ENCODE measurements around the gene DTX4.
A peak's percentile ranks its signal among the peaks of the same experiment; 100 is the strongest.
"Not testable (repeated sequence)": the region's sequence is repeated elsewhere in the genome, so short reads cannot be mapped to it uniquely, and the experiment has no call there.

Gene DTX4

DNA sequence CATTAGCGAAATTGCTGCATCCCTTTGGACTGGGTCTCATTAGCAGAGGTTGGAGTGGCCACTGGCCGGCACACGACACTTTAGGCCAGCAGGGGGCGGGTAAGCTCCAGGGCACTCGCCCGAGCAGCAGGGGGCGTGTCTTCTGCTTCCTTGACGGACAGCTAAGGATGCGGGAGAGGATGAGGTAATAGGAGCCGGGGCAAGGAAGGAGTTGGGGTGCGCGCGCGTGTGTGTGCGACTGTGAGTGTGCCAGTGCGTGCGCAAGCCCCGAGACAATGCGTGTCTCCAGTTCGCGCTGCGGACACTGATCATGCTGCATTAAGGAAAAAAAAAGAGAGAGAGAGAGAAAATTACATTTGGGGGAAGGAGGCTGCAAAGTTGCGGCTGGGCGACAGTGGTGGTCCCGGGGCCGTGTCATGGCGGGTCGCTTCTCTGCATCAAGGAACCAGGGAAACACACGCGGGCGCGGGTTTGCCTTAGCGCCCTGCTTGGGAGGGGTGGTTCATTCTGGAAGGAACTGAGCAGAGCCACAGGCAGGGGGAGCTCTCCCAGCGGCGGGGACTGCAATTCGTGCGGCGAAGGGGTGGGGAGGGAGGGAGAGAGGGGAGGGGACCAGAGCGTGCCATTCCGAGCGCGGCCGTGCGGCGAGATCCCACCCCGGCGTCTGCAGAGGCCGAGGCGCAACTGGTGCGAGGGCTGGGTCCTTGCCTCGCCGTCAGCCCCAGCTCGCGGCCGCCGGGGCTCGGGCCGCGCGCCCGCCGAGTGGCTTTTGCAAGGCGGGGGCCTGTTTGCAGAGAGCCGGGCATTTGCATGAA, at the start of gene DTX4:
Gene DTX4 (plus strand): TSS at position 625 of the 815 bp plus-strand sequence. CDS start 464 bp downstream, outside the sequence.
- DNase-seq = peak; percentile 86

DNA sequence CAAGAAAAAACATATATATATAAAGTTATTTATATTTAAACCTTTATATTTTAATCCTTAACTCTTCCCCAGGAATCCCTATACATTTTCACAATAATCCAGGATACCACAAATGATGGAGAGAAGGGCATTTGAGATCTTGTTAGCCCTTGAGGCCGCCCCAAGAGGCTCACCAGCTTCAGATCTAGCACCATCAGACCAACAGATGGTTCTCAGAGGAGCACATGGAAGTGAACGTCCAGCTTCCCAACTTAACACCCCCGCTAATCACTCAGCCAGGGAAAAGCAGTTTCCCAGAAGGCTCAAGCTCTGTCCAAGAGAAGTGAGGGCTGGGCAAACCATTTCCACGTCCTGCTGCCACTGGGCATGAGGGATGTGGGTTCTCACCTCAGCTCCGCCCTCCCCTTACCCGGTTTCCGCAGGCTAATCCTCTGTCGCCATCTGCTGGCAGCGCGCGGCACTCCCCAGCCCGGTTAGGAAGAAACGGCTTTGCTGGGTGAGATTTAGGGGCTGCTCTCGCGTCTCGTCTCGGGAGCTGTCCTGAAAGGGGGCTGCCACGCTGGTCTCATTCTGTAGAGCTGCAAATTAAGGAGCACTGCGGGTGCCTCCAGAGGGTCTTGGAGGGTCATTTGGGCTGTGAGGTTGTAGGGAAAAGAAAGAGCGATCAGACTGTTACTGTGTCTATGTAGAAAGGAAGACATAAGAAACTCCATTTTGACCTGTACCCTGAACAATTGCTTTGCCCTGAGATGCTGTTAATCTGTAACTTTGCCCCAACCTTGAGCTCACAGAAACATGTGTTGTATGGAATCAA, 36.1 kb upstream of the DTX4 start:
- peak; percentile 72 for DNase-seq

DNA sequence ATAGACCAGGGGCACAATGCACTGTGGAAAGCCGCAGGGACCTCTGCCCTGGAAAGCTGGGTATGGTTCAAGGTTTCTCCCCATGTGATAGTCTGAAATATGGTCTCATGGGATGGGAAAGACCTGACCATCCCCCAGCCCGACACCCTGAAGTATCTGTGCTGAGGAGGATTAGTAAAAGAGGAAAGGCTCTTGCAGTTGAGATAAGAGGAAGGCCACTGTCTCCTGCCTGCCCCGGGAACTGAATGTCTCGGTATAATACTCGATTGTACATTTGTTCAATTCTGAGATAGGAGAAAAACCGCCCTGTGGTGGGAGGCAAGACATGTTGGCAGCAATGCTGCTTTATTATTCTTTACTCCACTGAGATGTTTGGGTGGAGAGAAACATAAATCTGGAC, 35.4 kb upstream of the DTX4 start:
- DNase-seq = not testable (repeated sequence)

DNA sequence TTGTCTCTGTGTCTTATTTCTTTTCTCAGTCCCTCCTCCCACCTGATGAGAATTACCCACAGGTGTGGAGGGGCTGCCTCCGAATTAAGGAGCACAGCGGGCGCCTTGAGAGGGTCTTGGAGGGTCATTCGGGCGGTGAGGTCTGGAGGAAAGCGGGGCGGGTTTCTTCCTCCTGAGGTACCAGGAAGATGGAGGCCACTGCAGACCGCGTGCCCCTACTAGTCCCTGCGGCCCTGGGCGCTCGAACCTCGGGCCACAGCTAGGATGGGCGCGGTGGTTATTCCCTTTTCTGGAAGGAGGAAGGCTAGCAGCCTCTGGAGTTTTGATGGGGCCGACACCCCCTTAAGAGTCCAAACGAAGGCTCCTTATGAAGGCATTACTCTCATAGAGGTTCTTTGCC, 34.7 kb upstream of the DTX4 start:
- no peak for DNase-seq

DNA sequence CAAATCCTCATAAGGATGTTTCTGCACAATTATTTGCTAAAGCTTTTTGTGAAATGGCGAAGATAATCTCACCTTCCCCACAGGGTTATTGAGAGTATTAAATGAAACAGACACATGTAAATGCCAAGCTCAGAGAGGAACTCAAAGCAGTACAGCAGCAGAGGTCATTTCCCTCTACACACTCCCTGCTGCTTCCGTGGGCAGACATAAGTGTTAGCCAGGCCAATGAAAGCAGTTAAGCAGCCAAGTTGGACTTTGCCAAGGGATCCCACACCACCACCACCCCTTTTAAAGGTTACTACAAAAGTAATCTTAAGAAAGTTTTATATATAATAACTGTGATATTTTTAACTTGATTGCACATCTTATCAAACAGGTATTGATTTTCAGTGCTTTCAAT, 33.3 kb upstream of the DTX4 start:
- no peak for DNase-seq

DNA sequence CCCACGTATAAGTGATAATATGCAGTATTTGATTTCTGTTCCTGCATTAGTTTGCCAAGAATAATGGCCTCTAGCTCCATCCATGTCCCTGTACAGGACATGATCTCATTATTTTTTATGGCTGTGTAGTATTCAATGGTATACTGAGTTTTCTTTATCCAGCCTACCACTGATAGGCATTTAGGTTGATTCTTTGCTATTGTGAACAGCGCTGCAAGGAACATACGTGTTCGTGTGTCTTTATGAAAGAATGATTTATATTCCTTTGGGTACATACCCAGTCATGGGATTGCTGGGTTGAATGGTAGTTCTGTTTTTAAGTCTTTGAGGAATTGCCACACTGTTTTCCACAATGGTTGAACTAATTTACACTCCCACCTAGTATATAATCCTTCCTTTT, 30.7 kb upstream of the DTX4 start:
- no peak for DNase-seq

DNA sequence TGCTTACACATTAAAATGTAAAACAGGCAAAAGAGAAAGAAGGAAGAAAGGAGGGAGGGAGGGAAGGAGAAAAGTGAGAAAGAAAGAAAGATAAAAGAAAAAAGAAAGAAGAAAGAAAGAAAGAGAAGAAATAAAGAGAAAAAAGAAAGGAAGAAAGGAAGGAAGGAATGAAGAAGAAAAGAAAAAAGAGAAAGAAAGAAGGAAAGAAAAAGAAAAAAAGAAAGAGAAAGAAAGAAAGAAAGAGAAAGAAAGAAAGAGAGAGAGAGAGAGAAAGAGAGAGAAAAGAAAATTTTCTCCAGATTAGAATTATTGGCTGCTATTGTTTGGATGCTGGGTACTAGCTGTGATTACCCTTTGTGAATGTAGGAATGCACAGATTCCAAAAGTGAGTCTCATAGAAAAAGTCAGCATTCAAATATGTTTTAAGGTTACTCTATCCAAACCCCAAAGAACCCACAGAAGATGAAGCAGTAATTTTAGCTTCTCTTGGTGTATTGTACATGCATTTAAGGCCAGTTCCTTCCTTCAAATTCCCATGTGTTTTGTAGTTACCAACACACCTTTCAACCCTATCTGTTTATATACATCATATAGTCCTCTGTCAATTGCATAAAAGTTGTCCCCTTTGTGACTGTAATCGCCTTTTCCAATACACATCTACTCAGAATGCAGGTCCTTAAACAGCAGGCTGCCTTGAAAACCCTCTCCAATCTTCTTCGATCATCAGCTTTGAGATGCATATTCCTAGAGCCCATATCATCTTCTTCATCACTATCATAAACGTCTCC, 30.1 kb upstream of the DTX4 start:
- no peak for DNase-seq

DNA sequence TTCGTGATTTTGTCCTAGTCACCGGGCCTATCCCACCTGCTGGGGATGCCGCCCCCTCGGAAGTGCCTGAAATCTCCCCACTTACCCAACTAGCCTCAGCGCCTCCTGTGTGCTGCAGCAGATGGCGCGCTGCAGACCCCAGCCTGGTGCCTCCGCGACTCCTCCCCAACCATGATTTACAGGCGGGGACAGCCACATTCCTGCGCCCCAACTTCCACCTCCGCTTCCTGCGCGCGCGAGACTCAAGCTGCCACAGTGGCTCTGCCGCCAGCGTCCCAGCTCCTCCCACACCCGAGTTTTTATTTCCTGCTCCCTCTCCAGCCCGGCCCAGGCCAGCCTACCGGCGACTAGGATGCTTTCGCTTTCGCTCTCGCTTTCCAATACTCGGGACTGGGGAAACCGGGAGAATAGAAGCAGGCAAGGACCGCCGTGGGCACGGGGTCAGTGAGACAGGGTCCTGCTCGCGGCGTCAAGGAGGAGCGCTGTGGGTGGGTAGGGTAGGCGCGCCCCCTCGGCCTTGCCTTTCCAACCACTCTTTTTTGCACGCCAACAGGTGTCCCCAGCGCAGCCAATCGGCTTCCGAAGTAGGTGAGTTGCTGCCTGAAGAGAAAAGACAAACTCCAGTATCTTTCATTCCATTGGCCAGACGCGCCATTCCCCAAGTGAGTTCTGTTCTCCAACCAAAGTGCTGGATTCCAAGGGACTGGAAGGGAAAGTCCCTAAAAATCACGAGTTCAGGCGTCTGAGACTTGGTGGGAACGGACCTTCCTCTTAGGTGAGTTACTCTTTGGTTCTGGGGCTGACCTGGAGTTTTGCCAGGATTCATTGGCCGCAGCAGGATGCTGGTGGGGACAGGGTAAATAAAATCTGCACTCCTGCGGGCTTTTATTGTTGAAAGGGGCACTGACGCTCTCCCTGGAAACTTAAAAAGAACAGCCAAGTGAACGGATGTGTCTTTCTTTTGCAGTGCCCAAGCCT, 29.1 kb upstream of the DTX4 start, which contains the start of gene FAM111A:
Gene FAM111A (plus strand): TSS at position 327 of the 978 bp plus-strand sequence. CDS start 6,017 bp downstream, outside the sequence.
- DNase-seq = peak; percentile 87

DNA sequence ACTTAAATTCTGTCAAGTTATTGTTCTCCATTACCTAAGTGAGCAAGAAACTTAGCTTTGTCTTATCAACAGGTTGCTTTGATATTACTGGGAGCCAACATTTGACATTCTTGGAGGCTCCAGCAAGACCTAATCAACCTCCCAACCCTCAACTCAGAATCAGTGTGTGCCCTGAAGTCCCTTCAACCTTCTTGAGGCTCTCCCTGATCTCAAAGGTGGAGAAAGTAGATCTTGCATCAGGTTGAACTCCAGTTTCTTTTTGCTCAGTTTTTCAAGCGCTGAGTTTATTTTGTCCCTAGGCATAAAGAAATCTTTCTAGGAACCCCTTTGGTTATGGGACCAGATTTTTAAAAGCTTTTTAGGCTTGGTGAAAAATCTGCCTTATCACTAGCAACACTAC, 27.8 kb upstream of the DTX4 start:
- peak; percentile 1 for DNase-seq

DNA sequence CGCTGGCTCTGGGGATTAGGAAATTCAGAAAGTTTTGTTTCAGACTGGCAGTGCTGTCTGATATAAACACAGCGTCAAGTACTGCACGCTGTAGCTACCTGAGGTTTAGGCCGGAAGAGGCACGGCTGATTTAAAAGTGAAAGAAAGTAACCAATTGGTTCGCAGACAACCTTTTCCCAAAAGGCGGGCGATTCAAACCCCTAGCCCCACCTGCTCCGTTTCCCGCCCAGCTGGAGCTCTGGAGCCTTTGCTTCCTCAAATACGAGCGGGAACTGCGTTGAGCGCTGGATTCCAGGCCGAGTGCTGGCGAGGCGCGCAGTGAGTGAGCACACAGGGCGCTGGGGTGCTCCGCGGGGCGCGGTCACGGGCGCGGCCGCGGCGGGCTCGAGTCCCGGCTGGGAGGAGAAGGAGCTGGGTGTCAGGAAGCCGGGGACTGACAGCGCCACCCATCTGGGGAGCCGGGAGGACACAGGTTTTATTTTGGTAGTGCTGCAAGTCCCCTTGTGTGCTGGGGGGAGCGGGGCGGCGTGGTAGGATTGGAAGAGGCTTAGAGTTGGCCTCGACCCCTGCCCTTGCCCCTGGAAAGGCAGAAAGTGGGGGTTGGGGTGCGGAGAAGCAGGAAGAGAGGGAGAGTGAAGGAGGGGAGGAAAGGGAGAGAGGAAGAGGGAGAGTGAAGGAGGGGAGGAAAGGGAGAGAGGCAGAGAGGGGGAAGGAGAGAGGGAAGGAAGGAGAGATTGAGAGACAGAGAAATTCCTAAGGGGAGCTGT, 27.2 kb upstream of the DTX4 start:
- peak; percentile 94 for DNase-seq

DNA sequence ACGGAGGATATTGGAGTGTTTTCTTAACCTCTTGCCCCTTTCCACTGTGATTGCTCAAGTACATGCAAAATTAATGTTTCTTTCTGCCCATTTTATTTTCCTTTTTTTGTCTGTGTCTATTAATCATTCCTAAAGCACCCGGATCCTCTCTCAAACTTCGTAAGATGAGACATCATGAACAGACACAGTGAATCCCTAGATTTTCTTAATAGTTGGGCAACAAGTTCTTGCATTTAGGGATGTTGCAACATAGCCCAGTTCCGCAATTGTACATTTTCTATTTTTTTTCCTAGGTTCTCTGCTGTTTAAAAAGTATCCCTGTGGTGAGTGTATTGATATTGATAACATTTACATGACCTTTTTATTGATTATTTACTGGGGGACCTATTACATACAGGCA, 26.4 kb upstream of the DTX4 start:
- no peak for DNase-seq

DNA sequence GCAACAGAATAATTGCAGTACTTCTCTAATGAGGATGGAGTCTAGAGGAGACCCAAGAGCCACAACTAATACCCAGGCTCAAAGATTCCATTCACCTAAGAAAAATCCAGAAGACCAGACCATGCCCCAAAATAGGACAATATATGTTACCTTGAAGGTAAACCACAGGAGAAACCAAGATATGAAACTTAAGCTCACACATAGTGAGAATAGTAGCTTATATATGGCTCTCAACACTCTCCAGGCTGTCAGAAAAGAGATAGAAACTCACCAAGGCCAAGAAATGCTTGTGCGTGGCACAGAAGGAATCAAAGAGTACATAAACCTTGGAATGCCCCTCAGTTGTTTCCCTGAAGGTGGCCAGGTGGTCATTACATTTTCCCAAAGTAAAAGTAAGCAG, 20.2 kb upstream of the DTX4 start:
- DNase-seq = no peak

DNA sequence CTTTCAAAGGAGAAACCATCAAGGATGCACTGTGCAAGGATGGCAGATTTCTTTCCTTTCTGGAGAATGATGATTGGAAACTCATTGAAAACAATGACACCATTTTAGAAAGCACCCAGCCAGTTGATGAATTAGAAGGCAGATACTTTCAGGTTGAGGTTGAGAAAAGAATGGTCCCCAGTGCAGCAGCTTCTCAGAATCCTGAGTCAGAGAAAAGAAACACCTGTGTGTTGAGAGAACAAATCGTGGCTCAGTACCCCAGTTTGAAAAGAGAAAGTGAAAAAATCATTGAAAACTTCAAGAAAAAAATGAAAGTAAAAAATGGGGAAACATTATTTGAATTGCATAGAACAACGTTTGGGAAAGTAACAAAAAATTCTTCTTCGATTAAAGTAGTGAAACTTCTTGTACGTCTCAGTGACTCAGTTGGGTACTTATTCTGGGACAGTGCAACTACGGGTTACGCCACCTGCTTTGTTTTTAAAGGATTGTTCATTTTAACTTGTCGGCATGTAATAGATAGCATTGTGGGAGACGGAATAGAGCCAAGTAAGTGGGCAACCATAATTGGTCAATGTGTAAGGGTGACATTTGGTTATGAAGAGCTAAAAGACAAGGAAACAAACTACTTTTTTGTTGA, 19.5 kb upstream of the DTX4 start:
- DNase-seq = no peak

DNA sequence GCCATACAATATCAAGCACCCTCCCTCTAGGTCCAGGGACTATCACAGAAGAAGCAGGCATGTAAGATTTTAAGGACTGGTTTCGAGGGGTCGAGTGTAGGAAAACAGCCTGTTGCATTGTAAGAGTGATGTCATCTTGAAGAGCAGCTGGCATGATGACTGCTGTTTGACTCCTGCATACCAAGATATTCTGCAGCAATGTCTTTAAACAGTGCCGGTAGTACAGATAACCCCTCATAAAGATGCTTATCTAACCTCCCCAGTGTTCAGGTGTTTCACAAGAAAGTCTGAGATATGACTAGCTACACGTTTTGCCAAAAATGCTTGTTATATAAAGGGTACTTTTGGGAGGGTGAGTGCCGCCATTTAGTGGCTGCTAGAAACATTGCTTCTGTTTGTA, 17.3 kb upstream of the DTX4 start:
- DNase-seq = no peak

DNA sequence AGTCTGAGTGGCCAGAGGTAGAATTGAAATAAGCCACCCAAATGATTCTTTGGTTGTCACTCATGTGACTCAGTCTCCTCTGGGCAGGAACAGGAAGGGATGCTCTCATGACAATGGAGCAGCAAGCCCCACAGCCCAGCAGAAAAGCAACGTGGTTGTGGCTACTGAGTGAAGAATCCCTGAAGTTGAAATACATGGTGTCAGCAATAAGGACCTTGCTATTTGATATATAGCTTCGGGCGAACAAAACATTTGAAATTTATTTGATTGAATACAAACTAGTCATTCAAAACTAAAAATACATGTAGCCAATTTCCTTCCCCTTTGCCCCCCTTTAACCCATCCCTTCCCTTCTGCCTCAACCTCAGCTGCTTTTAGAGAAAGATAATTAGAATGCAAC, 14.5 kb upstream of the DTX4 start:
- DNase-seq = no peak

DNA sequence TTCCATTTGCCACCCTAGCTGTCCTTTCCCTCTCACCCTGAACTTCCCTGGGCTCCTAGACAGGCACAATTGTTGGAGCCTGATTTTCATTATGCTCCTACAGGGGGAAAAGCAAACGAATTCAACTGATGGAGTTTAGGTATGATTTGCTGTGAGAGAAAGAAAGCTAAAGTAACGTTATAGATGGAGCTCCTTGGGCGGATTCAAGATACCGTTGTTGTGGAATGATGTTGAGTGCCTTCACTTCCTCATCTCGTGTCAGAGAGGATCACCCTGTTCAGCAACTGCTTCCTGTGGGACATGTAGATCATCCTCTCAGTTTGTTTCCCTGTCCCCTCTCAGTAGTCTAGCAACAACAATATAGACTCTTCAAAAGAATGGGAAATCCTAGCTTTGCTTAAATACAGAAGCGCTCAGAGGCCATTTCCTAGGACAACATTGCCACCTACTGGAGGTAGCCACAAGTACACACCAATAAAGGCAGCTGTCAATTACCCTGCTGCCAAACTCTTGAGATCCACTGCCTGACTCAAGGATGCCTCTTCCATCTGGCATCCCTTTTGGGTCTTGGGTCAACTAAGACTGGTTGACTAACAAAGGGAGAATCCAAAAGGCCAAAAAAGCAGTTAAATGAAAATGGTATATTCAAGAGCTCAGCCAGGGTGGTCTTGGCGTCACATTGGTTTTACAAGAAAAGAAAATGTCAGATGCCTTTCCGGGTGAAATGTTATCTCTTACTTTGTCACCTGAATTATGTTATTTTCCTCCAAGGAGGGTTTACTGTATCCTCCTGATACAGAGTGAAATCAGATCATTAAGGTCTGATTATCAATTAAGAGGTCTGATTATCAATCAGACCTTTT, 13.5 kb upstream of the DTX4 start:
- peak; percentile 66 for DNase-seq

DNA sequence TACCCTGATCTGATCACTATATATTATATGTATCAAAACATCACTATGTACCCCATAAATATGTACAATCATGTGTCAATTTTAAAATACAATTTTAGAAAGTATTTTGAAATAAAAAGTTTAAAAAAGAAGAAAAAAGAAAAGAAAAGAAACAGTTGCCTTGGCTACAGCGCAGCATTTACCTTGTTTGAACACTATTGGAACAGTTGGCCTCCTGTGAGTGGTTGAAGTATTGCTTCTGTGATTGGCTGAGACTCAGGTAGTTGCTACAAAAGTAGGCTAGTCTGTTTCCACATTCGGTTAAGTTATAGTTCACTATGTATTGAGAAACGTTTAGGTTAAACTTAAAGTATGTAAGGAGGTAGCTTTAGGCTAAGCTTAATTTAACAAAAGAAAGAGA, 7.9 kb upstream of the DTX4 start:
- DNase-seq = no peak

DNA sequence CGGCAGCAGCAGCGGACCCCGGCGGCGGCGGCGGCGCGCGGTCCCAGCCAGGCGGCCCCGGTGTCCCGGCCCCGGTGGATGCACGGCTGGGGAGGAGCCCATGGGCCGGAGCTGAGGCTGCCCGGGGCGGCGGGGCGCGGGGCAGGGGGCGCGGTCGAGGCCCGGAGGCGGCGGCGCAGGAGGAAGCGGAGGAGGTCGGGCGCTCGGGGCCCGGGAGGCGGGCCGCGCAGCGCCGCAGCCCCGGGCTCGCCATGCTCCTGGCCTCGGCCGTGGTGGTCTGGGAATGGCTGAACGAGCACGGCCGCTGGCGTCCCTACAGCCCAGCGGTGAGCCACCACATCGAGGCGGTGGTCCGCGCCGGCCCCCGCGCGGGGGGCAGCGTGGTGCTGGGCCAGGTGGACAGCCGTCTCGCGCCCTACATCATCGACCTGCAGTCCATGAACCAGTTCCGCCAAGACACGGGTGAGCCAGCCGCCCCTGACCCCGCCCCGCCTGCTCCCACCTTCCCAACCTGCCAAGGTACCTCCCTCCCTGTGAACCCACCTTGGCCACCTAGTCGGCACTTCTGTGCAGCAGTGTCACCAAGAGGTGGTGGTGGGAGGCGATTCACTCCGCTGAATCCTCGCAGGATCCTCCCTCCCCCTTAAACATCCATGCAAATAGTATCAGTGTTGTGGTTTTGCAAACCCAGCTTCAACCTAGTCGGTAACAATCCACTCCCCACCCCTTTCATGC, 580 bp downstream of the DTX4 start:
- no peak for DNase-seq

Measured in COR-L47 (cell line).